CD14-positive monocyte (primary cell): Measurements from ENCODE around the gene RNPS1. TPM values are rescaled to one million over a fixed set of nuclear protein-coding genes. Genes with fewer than 3 reads are reported as not detected.

Experiments used
- DNase-seq, 3 donors: peaks; one replicate each; pipeline ENCODE4 v3.0.0-alpha.2; 2011 to 2022
- H2AFZ ChIP-seq: 2 replicates; pipeline ENCODE4 v1.6.0; 2012; ENCODE audit warnings: mild to moderate bottlenecking, low read depth, low read length, inconsistent platforms; ENCODE audit not compliant: insufficient read depth, poor library complexity, severe bottlenecking
- H3K27ac ChIP-seq, 2 donors: 1 replicate in 1 of 2; 2 replicates in 1 of 2; pipeline ENCODE4 v1.5.1; 2012 to 2013; ENCODE audit warnings: low read length in 2 of 2, control low read depth in 1 of 2, inconsistent platforms in 1 of 2, low read depth in 1 of 2, mild to moderate bottlenecking in 1 of 2
- H3K27me3 ChIP-seq, 2 donors: one replicate each; pipeline versions ENCODE4 v1.6.0 to v1.6.1; 2011 to 2013; ENCODE audit warnings: low read length in 2 of 2; ENCODE audit not compliant: control insufficient read depth in 2 of 2, insufficient read depth in 2 of 2
- H3K36me3 ChIP-seq, 2 donors: replicated peaks in 1 of 2; 1 replicate in 1 of 2; 2 replicates in 1 of 2; pipeline versions ENCODE4 v1.5.1 to v1.6.1; 2012 to 2013; ENCODE audit warnings: low read length in 2 of 2, control low read depth in 1 of 2, inconsistent platforms in 1 of 2, mild to moderate bottlenecking in 1 of 2; ENCODE audit not compliant: insufficient read depth in 2 of 2, control insufficient read depth in 1 of 2
- H3K4me1 ChIP-seq, 2 donors: 1 replicate in 1 of 2; 2 replicates in 1 of 2; pipeline versions ENCODE4 v1.5.1 to v1.6.1; 2012 to 2013; ENCODE audit warnings: low read length in 2 of 2, control low read depth in 1 of 2, inconsistent platforms in 1 of 2, mild to moderate bottlenecking in 1 of 2, moderate library complexity in 1 of 2; ENCODE audit not compliant: insufficient read depth in 2 of 2, control insufficient read depth in 1 of 2
- H3K4me2 ChIP-seq: replicated peaks from 2 replicates; pipeline ENCODE3; 2012; ENCODE audit warnings: low read length, moderate library complexity, mild to moderate bottlenecking; ENCODE audit not compliant: poor library complexity, severe bottlenecking; ENCODE audit errors: extremely low read depth
- H3K4me3 ChIP-seq, 3 experiments: fragments of 200-600 bp in 1 of 3; sonication (generic) in 1 of 3; replicated peaks in 1 of 3; 1 replicate in 2 of 3; 2 replicates in 1 of 3; pipeline ENCODE4 v1.5.1; 2011 to 2013; ENCODE audit warnings: low read length in 3 of 3, mild to moderate bottlenecking in 3 of 3, control low read depth in 2 of 3, low read depth in 2 of 3, inconsistent platforms in 1 of 3, moderate library complexity in 1 of 3
- H3K79me2 ChIP-seq: 2 replicates; pipeline ENCODE4 v1.6.0; 2012; ENCODE audit warnings: mild to moderate bottlenecking, control low read depth, inconsistent platforms, low read length, moderate library complexity; ENCODE audit not compliant: insufficient read depth
- H3K9ac ChIP-seq: 2 replicates; pipeline ENCODE4 v1.6.0; 2017; ENCODE audit warnings: low read length, mild to moderate bottlenecking; ENCODE audit not compliant: insufficient read depth, poor library complexity, severe bottlenecking
- H3K9me3 ChIP-seq, 2 donors: replicated peaks in 1 of 2; 1 replicate in 1 of 2; 2 replicates in 1 of 2; pipeline versions ENCODE4 v1.5.1 to v1.6.1; 2012 to 2013; ENCODE audit warnings: low read length in 2 of 2, control low read depth in 1 of 2; ENCODE audit not compliant: control insufficient read depth in 1 of 2, insufficient read depth in 1 of 2
- H4K20me1 ChIP-seq: 2 replicates; pipeline ENCODE4 v1.6.0; 2012; ENCODE audit warnings: mild to moderate bottlenecking, low read length, control low read depth, moderate library complexity; ENCODE audit not compliant: insufficient read depth
- H3K27ac Mint-ChIP-seq, 7 donors: one replicate each; pipeline ENCODE4 v1.8.0; 2020; ENCODE audit warnings: mild to moderate bottlenecking in 7 of 7, mixed read lengths in 7 of 7, moderate library complexity in 6 of 7, inconsistent platforms in 2 of 7
- H3K27me3 Mint-ChIP-seq, 3 donors: one replicate each; pipeline ENCODE4 v1.8.0; 2021 to 2022; ENCODE audit warnings: low read depth in 3 of 3, mild to moderate bottlenecking in 3 of 3, mixed read lengths in 3 of 3, moderate library complexity in 3 of 3, inconsistent platforms in 1 of 3
- H3K36me3 Mint-ChIP-seq, 2 donors: one replicate each; pipeline ENCODE4 v1.8.0; 2020; ENCODE audit warnings: mixed read lengths in 2 of 2, inconsistent platforms in 1 of 2, mild to moderate bottlenecking in 1 of 2
- H3K4me1 Mint-ChIP-seq: one replicate; pipeline ENCODE4 v1.8.0; 2020; ENCODE audit warnings: mild to moderate bottlenecking, mixed read lengths
- H3K4me3 Mint-ChIP-seq, 2 donors: one replicate each; pipeline ENCODE4 v1.8.0; 2020; ENCODE audit warnings: mild to moderate bottlenecking in 2 of 2, mixed read lengths in 2 of 2, moderate library complexity in 1 of 2
- H3K9me3 Mint-ChIP-seq, 7 donors: one replicate each; pipeline ENCODE4 v1.8.0; 2020 to 2022; ENCODE audit warnings: mixed read lengths in 7 of 7, mild to moderate bottlenecking in 6 of 7, moderate library complexity in 6 of 7, inconsistent platforms in 2 of 7
- CTCF ChIP-seq: fragments of 200-600 bp; IDR thresholded peaks from one replicate; pipeline ENCODE4 v1.8.0; 2022; ENCODE audit warnings: antibody characterized with exemption, mild to moderate bottlenecking
- WGBS: methylation state at CpG from one replicate; pipeline ENCODE4 v1.1.5; 2013; ENCODE audit warnings: missing lambda C conversion rate; ENCODE audit not compliant: insufficient coverage; 5-methylcytosine and 5-hydroxymethylcytosine counted together
- intact Hi-C, 2 donors: fragments of 100-400 bp; cut with micrococcal nuclease; formaldehyde crosslinking; loops; one replicate each; pipeline versions ENCODE4 v1.15.0 to v1.15.1; 2023
- polyA plus RNA-seq, 3 donors: library from polyadenylated mRNA; depleted of rRNA in 1 of 3; unstranded in 2 of 3; stranded (reverse) in 1 of 3; fragments of 300-500 nt in 2 of 3; fragments of >200 nt in 1 of 3; fragmentation: Illumina TruSeq in 2 of 3; gene quantifications; 1 replicate in 2 of 3; 2 replicates in 1 of 3; pipeline ENCODE4 v1.2.3, GENCODE V29; 2012 to 2021

The RNPS1 gene
- polyA plus RNA-seq, 3 donors, result 93.7 to 176 (median 106) TPM

- peaks cover 0 to 2% (median 0%) of the 10 kb centered on the region in 7 donors for H3K9me3 Mint-ChIP-seq
- H2AFZ ChIP-seq, result peak overlapping the region; percentile 65
- 1% methylated on average over 94 of the region's 98 CpGs for WGBS
- peak overlapping the region in 1 of 2 donors; percentile 75 for H3K27ac ChIP-seq
- no peaks in the 10 kb centered on the region for H3K27me3 ChIP-seq
- peaks cover 30% of the 10 kb centered on the region for H4K20me1 ChIP-seq
- peaks cover 0 to 6% (median 0%) of the 10 kb centered on the region in 3 donors for H3K27me3 Mint-ChIP-seq
- peak overlapping the region; percentile 85 for H3K9ac ChIP-seq
- H3K4me2 ChIP-seq, result peak overlapping the region; percentile 86
- H3K4me1 Mint-ChIP-seq, result peaks cover 24% of the 10 kb centered on the region
- peak overlapping the region; percentile 70 to 79 for H3K4me3 Mint-ChIP-seq
- H3K36me3 ChIP-seq, result peaks cover 9 to 14% of the 10 kb centered on the region in 2 donors
- TF ChIP-seq CTCF, result no peak
- intact Hi-C loops, result no loop called here
- H3K4me3 ChIP-seq, result peak overlapping the region; percentile 36 to 83 (median 48)
- peaks cover 32% of the 10 kb centered on the region for H3K79me2 ChIP-seq
- DNase-seq, result no peak
- H3K9me3 ChIP-seq, result no peaks in the 10 kb centered on the region
- H3K36me3 Mint-ChIP-seq, result peaks cover 8 to 19% of the 10 kb centered on the region in 2 donors
- peaks cover 22 to 28% of the 10 kb centered on the region in 2 donors for H3K4me1 ChIP-seq
- H3K27ac Mint-ChIP-seq, result peak overlapping the region in 6 of 7 donors; percentile 15 to 88 (median 58)
Measured at GRCh38 chr16:2213817-2214718, 53.9 kb downstream of the RNPS1 start.

GRCh38 chr16:2212362-2213324 is 55.3 kb downstream of the RNPS1 start:
- Histone ChIP-seq H4K20me1 (peaks cover 39% of the 10 kb centered on the region), H3K4me3 (peak overlapping the region in 1 of 3 experiments; percentile 83), H3K4me2 (peak overlapping the region; percentile 86), H3K9ac (peak overlapping the region; percentile 40), H3K36me3 (peaks cover 23 to 28% of the 10 kb centered on the region in 2 donors), H3K79me2 (peaks cover 32% of the 10 kb centered on the region), H3K27ac (peak overlapping the region; percentile 53 to 63), H3K27me3 (no peaks in the 10 kb centered on the region), H2AFZ (no peak overlapping the region), H3K4me1 (peaks cover 22 to 28% of the 10 kb centered on the region in 2 donors), H3K9me3 (no peaks in the 10 kb centered on the region)
- intact Hi-C loops, result no loop called here
- DNase-seq, result peak; percentile 27 to 56 (median 34)
- Mint-ChIP-seq H3K27ac (peak overlapping the region; percentile 68 to 93 (median 79)), H3K4me1 (peaks cover 25% of the 10 kb centered on the region), H3K4me3 (peak overlapping the region; percentile 70 to 79), H3K36me3 (peaks cover 19 to 34% of the 10 kb centered on the region in 2 donors), H3K9me3 (peaks cover 0 to 2% (median 0%) of the 10 kb centered on the region in 7 donors), H3K27me3 (peaks cover 0 to 6% (median 0%) of the 10 kb centered on the region in 3 donors)
- 82% methylated on average over 14 of the region's 19 CpGs for WGBS
- no peak for TF ChIP-seq CTCF
